DND-41 (cell line): ENCODE data around the gene SLC22A17.

Source experiments
- EZH2 ChIP-seq: IDR thresholded peaks from 3 replicates; pipeline ENCODE4 v1.6.1; 2012; ENCODE audit warnings: borderline replicate concordance, low read depth, mild to moderate bottlenecking, moderate library complexity, low read length, inconsistent platforms; ENCODE audit not compliant: severe bottlenecking
- TF ChIP-seq, protein P1 (sequence below): IDR thresholded peaks from 2 replicates; pipeline ENCODE4 v1.5.1; 2012; ENCODE audit warnings: borderline replicate concordance, low read length, moderate library complexity, mild to moderate bottlenecking; ENCODE audit not compliant: poor library complexity, severe bottlenecking; ENCODE audit errors: extremely low read depth

- TF ChIP-seq, protein P1, sequence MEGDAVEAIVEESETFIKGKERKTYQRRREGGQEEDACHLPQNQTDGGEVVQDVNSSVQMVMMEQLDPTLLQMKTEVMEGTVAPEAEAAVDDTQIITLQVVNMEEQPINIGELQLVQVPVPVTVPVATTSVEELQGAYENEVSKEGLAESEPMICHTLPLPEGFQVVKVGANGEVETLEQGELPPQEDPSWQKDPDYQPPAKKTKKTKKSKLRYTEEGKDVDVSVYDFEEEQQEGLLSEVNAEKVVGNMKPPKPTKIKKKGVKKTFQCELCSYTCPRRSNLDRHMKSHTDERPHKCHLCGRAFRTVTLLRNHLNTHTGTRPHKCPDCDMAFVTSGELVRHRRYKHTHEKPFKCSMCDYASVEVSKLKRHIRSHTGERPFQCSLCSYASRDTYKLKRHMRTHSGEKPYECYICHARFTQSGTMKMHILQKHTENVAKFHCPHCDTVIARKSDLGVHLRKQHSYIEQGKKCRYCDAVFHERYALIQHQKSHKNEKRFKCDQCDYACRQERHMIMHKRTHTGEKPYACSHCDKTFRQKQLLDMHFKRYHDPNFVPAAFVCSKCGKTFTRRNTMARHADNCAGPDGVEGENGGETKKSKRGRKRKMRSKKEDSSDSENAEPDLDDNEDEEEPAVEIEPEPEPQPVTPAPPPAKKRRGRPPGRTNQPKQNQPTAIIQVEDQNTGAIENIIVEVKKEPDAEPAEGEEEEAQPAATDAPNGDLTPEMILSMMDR, result no peak
- no peak for TF ChIP-seq EZH2
Observed at GRCh38 chr14:23335623-23336022, 17.1 kb downstream of the SLC22A17 start.
